Mesodermal cell (in vitro differentiated cells): ENCODE data around the gene EFR3B.
"Not testable (repeated sequence)": the region's sequence is repeated elsewhere in the genome, so short reads cannot be mapped to it uniquely, and the experiment has no call there.

Source experiments
- H3K27ac ChIP-seq: 2 replicates; pipeline ENCODE4 v1.7.0; 2013; ENCODE audit warnings: mild to moderate bottlenecking, low read depth, low read length, moderate library complexity; ENCODE audit not compliant: severe bottlenecking
- H3K36me3 ChIP-seq: 2 replicates; pipeline ENCODE4 v1.7.1; 2013; ENCODE audit warnings: mild to moderate bottlenecking, low read length, moderate library complexity; ENCODE audit not compliant: control insufficient read depth, insufficient read depth
- H3K4me1 ChIP-seq: one replicate; pipeline ENCODE4 v1.7.1; 2013; ENCODE audit warnings: mild to moderate bottlenecking, low read length; ENCODE audit not compliant: insufficient read depth, control insufficient read depth, poor library complexity, severe bottlenecking
- H3K4me3 ChIP-seq: 2 replicates; pipeline ENCODE4 v1.7.0; 2013; ENCODE audit warnings: low read length, control low read depth, mild to moderate bottlenecking; ENCODE audit not compliant: insufficient read depth, poor library complexity, severe bottlenecking; ENCODE audit errors: extremely low read depth
- H3K9me3 ChIP-seq: 2 replicates; pipeline ENCODE4 v1.7.1; 2013; ENCODE audit warnings: mild to moderate bottlenecking, low read length, moderate library complexity; ENCODE audit not compliant: control insufficient read depth
- WGBS, 2 experiments: methylation state at CpG; one replicate each; pipeline ENCODE4 v1.1.5; 2013; ENCODE audit warnings: missing lambda C conversion rate in 2 of 2; ENCODE audit not compliant: insufficient coverage in 2 of 2; 5-methylcytosine and 5-hydroxymethylcytosine counted together

The EFR3B gene

DNA sequence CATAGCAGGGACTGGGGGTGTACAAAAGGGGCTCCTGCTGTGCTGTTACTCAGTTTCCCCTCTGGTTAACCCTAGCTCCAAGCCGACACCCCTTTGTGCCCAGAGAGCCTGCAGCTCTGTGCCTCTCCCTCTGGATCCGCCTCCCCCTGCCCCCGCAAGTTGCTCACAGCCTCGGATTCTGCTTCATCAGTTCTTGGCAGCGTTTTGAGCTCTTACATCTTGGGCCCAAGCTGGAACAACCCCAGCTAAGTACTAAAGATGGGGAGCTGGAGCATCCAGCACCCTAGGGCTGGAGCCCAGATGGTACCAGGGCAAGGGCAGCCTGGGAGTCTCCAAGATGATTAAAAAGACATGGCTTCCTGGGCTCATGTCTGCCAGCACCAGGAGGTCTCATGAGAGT, 85.8 kb downstream of the EFR3B start:
- no peak overlapping the region for H3K27ac ChIP-seq
- peaks cover 7% of the 10 kb centered on the region for H3K4me1 ChIP-seq
- 70 to 81% methylated on average over 1 to 5 of the region's 5 CpGs for WGBS, 2 experiments
- no peak overlapping the region for H3K4me3 ChIP-seq
- H3K9me3 ChIP-seq = no peaks in the 10 kb centered on the region
- H3K36me3 ChIP-seq = peaks cover 1% of the 10 kb centered on the region

DNA sequence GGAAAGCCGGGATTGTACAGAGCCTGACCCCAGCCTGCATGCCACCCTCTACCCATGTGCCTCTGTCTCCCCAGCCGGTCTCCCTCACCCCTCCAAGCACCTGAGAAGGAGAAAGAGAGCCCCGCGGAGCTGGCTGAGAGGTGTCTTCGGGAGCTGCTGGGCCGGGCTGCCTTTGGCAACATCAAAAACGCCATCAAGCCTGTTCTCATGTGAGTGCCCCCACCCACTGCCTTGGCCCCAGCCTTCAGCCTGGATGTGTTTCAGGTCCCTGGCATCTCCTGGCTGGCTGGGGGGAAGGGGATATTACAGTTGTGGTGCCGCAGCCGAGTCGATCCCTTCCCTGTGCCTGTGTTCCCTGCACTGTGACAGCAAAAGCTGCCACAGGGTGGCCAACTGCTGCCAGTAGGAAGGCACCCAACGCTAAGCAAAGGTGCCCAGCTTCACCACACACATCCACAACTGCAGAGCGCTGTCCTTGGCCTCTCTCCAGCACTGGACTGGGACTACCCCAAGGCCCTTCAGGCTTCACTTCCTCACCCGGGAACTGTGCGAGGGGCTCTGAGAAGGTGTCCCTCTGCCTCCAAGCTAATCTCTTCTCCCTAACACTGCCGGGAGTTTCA, 88.1 kb downstream of the EFR3B start:
- Histone ChIP-seq H3K4me3 (no peak overlapping the region), H3K36me3 (peaks cover 11% of the 10 kb centered on the region), H3K27ac (no peak overlapping the region), H3K9me3 (no peaks in the 10 kb centered on the region), H3K4me1 (peaks cover 7% of the 10 kb centered on the region)
- 90 to 95% methylated on average over 6 to 9 of the region's 15 CpGs for WGBS, 2 experiments

DNA sequence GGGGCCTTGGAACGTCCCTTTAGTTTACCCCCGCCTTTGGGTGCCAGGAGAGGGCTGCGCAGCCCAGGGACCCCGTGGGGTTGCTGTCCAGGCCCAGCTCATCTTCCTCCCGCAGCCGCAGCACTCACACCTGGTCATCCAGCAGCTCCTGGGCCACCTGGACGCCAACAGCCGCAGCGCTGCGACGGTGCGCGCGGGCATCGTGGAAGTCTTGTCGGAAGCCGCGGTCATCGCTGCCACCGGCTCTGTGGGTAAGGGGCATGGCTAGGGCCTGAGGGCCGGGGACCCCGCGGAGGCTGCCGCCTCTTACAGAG, 89.3 kb downstream of the EFR3B start:
- no peaks in the 10 kb centered on the region for H3K9me3 ChIP-seq
- no peak overlapping the region for H3K27ac ChIP-seq
- peaks cover 21% of the 10 kb centered on the region for H3K36me3 ChIP-seq
- peaks cover 7% of the 10 kb centered on the region for H3K4me1 ChIP-seq
- H3K4me3 ChIP-seq = no peak overlapping the region
- WGBS, 2 experiments = 93 to 94% methylated on average over 20 to 24 of the region's 24 CpGs

DNA sequence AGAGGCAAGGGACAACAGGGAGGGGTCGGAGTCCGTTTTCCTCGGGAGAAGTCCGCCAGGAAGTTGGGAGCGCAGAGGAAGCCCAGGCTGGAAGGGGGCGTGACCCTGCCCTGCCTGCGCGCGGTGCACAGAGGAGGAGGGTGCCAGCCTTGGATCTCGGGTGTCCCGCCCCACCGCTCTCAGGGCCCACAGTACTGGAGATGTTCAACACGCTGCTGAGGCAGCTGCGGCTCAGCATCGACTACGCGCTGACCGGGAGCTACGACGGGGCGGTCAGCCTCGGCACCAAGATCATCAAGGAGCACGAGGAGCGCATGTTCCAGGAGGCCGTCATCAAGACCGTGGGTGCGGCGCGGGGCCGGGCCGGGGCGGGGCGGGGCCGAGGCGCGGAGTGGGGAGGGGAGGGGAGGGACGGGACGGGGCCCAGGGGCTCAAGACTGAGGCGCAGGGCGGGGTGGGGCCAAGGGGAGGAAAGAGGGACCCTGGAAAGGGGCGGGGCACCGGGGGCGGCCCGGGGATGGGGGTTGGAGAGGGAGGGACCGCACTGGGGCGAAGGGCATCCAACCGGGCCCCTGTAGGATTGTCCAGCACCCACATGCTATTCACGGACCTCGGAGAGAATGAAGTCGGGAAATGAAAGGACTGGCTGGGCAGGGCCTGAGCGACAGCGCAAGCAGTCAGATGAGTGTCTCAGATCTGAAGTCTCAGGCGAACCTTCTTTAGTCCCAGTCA, 89.9 kb downstream of the EFR3B start:
- WGBS, 2 experiments = 90 to 93% methylated on average over 28 to 31 of the region's 53 CpGs
- Histone ChIP-seq H3K4me1 (peaks cover 7% of the 10 kb centered on the region), H3K4me3 (no peak overlapping the region), H3K27ac (no peak overlapping the region), H3K9me3 (no peaks in the 10 kb centered on the region), H3K36me3 (peaks cover 24% of the 10 kb centered on the region)

DNA sequence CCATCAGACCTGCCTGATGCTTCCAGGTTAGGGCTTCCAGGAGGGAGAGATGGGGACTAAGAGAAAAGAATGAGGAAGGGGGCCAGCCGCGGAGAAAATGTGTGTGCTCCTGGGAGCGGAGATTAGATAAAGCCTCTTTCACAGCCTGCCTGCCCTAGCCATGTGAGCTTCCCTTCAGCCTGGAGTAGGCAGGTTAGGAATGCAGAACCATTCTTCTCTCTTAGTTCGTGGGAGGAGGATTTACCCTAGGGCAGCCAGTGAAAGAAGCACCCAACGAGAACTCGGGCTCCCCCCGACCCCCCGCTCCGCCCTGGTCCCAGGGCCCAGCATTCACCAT, 90.4 kb downstream of the EFR3B start:
- H3K27ac ChIP-seq = no peak overlapping the region
- no peaks in the 10 kb centered on the region for H3K9me3 ChIP-seq
- H3K4me1 ChIP-seq = peaks cover 7% of the 10 kb centered on the region
- peaks cover 24% of the 10 kb centered on the region for H3K36me3 ChIP-seq
- 42 to 60% methylated on average over 6 to 7 of the region's 9 CpGs for WGBS, 2 experiments
- H3K4me3 ChIP-seq = no peak overlapping the region

DNA sequence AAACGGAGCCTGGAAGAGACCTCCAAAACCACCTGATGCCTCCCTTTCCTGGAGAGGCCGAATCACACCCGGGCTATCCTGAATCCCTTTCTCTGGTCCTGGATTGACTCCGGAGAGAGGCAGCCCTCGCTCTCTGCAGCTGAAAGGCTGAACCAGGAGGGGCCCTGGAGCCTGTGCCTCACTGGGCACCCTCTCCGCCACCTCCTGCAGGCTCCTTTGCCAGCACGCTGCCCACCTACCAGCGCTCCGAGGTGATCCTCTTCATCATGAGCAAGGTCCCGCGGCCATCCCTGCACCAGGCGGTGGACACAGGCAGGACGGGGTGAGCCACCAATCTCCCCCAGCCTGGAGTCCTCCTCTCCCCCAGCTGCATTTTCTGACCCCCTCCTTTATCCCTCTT, 90.8 kb downstream of the EFR3B start:
- H3K27ac ChIP-seq = no peak overlapping the region
- H3K36me3 ChIP-seq = peaks cover 24% of the 10 kb centered on the region
- H3K4me1 ChIP-seq = peaks cover 7% of the 10 kb centered on the region
- H3K9me3 ChIP-seq = no peaks in the 10 kb centered on the region
- H3K4me3 ChIP-seq = no peak overlapping the region
- 88 to 97% methylated on average over 13 of the region's 13 CpGs for WGBS, 2 experiments

DNA sequence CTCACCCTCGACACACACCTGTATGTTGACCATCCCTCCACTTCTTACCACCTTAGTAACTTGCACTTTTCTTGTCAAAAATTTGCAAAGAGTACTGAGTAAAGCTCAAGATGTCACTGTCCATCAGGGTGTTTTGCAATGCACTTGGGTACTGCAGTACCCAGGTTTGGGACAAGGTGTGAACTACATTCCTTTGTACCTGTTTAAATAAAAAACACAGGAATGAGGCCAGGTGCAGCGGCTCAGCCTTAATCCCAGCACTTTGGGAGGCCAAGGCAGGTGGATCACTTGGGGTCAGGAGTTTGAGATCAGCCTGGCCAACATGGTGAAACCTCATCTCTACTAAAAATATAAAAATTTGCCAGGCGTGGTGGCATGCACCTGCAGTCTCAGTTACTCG, 98.7 kb downstream of the EFR3B start:
- 89 to 100% methylated on average over 2 to 4 of the region's 4 CpGs for WGBS, 2 experiments
- H3K36me3 ChIP-seq = peaks cover 19% of the 10 kb centered on the region

DNA sequence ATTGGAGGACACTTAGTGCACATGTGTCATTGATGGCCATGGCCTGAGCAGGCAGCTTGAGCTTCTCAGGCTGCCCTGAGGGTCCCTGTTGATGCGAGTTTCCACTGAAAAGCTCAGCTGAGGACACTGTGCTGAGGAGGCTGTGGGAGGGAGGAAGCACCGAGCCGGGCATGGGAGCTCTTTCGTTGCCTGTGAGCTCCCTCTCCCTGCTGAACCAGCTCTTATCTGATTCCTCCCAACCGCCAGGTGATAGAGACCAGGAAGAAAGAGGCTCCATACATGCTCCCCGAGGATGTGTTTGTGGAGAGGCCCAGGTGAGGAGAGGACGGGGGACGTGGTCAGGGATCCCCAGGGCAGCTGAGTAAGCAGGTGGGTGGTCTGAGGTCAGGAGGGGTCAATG, 99.2 kb downstream of the EFR3B start:
- no peaks in the 10 kb centered on the region for H3K9me3 ChIP-seq
- no peak overlapping the region for H3K27ac ChIP-seq
- WGBS, 2 experiments = 86 to 88% methylated on average over 4 to 7 of the region's 8 CpGs
- H3K36me3 ChIP-seq = peaks cover 17% of the 10 kb centered on the region
- H3K4me3 ChIP-seq = no peak overlapping the region
- H3K4me1 ChIP-seq = no peaks in the 10 kb centered on the region

More for the DNA sequence above, 98.7 kb downstream of the EFR3B start:
- not testable (repeated sequence) for H3K27ac ChIP-seq, H3K9me3 ChIP-seq, H3K4me3 ChIP-seq, H3K4me1 ChIP-seq

DNA sequence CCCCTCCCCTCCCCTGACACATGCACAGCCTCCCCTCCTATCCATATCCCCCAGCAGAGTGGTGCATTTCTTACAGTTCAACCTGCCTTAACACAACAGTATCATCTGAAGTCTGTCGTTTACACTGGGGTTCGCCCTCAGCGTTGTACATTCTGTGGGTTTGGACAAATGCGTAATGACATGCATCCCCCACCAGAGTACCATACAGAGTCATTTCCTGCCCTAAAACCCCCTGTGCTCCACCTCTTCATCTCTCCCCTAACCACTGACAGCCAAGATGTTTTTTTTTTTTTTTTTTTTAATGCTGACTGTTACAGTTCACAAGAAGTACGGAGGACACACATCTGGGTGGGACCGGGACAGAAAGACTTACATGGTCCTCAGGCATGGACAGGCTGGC, 103.9 kb downstream of the EFR3B start:
- WGBS, 2 experiments = 88 to 90% methylated on average over 4 to 6 of the region's 6 CpGs
- peaks cover 15% of the 10 kb centered on the region for H3K36me3 ChIP-seq
- H3K4me1 ChIP-seq = no peaks in the 10 kb centered on the region
- no peak overlapping the region for H3K4me3 ChIP-seq
- H3K9me3 ChIP-seq = no peaks in the 10 kb centered on the region
- H3K27ac ChIP-seq = no peak overlapping the region

DNA sequence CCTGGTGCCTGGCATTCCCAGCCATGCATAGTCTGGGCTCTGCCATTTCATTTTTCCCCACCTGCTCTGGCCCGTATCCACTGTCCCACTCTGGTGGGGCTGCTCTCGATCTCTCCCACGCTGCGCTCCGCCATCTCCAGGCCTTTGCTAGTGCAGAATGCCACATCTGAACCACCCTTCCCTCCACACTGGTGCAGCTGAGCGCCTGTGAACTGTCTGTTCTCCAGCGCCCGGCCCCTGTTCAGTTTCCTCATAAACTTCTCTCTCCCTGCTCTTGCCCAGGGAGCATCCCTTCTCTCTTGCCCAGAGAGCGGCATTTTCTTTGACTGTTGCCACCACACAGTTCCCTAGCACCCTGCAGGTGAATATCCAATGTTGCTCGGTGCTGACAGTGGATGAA, 105.0 kb downstream of the EFR3B start:
- H3K4me1 ChIP-seq = no peaks in the 10 kb centered on the region
- no peak overlapping the region for H3K4me3 ChIP-seq
- H3K27ac ChIP-seq = no peak overlapping the region
- peaks cover 15% of the 10 kb centered on the region for H3K36me3 ChIP-seq
- WGBS, 2 experiments = 95 to 98% methylated on average over 8 to 10 of the region's 10 CpGs
- no peaks in the 10 kb centered on the region for H3K9me3 ChIP-seq

DNA sequence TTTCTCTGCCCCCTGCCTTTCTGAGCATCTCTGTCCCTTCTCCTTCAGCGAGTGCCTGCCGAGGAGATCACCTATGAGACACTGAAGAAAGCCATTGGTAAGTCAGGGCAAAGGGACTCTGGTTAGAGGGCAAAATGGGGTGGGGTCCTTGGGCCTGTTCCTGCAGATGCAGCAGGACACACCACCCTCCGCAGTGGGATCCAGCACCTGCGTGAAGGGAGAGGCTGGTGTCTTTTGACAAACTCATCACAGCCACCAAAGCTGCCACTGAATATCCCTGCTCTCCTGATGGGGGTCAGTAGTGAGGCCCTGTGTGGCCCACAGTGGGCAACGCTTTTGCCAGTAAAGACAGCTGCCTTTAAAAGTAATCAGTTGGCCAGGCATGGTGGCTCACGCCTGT, 107.8 kb downstream of the EFR3B start:
- H3K36me3 ChIP-seq = peaks cover 19% of the 10 kb centered on the region

More for the DNA sequence above, 107.8 kb downstream of the EFR3B start:
- no peak overlapping the region for H3K27ac ChIP-seq
- H3K4me1 ChIP-seq = no peaks in the 10 kb centered on the region
- WGBS, 2 experiments = 94 to 97% methylated on average over 4 of the region's 6 CpGs
- no peak overlapping the region for H3K4me3 ChIP-seq
- no peaks in the 10 kb centered on the region for H3K9me3 ChIP-seq
